ENCODE data around the gene RBM20.
A peak's percentile ranks its signal among the peaks of the same experiment; 100 is the strongest.

Gene RBM20

DNA sequence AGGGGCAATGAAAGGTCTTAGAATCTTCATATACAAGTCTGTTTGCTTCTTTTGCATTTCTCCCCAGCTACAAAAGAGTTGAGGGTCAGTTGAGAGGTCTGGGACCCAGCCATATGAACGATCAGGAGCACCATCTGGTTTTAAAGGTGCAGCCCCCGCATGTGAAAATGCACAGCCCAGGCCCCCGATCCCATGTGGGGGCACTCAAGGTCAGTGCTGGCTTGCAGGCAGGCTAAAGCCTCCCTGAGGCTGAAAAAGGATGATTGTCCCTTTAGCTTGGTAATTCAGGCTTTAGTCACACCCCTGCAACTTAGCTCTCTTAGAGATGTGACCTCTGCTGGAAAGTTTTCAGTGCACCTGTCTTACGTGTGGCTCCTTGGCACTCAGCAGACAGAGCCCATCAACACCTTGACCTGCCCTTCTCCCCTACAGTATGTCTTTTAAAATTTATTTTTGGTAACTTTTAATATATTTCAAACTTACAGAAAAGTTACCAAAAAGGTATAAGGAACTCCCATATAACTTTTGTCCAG is 147.5 kb downstream of the RBM20 start:
- no peak for DNase-seq

DNA sequence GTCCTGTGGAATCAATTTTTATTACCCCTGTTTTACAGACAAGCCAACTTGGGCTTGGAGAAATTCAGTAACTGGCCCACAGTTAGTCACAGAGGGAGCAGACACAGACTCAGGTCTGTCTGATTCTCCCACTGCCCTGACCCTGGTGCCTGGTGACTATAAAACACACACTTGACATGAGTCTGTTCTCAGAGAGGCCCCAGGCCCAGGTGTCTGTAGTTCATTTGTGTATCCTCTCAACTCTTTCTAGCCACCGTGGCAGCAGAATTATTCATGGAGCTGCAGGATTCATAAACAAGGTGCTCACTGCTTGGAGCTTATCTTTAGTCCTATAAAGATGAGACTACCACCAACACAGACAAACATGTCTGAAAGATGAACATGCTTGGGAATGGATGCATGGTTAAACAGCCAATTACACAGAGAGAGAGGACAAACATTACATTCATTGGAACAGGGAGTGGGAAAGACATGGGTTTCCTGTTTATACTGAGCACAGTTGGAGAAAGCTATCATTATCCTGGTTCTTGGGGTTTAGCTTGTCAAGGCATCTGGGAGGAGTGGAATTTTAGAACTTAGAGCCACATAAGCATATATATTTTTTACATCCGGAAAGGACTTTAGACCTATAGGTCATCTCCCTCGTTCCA is 148.5 kb downstream of the RBM20 start:
- DNase-seq: no peak

DNA sequence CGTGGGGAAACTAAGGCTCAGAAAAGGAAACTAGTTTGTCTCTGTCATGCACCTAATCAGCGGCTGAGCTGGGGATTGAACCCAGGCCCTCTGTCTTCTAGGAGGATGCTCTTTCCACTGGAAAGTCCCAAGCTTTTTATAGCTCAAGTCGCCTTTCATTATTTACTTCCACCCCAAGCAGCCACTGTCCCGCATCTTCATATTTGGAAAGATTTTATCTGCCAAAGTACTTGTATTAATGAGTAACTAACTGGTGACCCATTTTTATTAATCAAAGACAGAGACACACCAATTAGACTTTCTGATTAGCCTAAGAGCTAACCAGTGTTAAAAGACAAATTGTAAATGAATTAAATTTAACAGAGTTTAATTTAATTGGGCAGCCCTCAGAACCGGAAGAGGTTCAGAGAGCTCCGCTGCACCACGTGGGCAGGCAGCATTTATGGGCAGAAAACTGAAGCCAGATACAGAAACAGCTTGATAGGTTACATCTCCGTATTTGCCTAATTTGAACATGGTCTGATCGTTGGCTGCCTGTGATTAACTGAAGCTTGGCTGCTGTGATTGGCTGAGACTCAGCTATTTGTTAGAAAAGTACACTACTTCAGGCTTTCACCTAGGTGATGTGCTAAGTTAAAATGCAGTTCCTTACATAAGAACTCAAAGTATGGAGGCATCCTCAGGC is 149.1 kb downstream of the RBM20 start:
- DNase-seq: no peak

DNA sequence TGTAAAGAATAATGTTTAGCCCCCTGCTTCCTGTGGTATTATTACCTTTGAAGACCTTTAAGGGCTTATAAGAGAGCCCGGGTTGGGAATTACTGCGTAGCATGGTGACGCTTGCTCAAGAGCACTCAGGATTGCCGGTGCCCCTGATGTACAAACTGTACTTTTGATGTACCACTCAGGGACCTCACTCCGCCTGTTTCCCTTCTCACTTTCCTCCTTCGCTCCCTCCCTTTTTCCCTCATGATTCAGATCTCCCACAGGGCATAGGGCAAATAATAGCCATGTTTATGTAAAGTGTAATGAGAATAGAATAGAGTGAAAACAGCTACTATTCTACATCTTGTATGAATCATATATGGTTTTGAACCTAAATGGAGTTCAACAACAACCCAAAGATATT is 149.8 kb downstream of the RBM20 start:
- DNase-seq: no peak

DNA sequence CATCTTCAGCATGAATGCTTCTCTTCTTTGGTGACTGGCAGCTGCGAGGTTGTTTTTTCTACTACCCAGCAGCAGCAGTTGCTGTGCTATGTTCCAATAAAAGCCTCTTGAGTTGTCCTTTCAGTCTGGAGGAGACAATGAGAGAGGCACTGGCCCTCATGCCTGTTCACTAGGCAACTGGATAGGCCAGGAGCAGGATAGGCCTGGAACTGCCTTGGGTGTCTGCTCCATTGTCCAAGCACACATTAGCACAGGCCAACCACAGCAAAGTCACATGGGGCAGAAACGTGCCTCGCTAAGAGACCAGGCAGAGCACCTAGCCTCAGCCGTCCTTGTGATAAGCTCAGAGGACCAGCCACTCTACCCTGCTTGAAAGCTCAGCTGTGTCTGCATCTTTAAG is 150.7 kb downstream of the RBM20 start:
- no peak for DNase-seq

DNA sequence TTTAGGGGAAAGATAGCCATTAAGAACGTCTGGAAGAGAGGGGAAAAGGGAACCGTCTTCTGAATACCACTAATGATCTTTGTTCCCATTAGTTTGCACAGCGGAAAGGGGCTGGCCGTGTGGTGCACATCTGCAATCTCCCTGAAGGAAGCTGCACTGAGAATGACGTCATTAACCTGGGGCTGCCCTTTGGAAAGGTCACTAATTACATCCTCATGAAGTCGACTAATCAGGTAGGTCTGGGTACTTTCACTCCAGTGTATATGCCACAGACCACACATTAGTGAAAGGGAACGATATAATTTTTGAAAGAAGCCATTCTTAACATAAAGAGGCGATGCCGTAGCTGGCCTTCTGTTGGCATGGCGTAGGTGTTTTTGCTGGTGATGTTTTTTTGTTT is 153.3 kb downstream of the RBM20 start:
- DNase-seq: no peak

DNA sequence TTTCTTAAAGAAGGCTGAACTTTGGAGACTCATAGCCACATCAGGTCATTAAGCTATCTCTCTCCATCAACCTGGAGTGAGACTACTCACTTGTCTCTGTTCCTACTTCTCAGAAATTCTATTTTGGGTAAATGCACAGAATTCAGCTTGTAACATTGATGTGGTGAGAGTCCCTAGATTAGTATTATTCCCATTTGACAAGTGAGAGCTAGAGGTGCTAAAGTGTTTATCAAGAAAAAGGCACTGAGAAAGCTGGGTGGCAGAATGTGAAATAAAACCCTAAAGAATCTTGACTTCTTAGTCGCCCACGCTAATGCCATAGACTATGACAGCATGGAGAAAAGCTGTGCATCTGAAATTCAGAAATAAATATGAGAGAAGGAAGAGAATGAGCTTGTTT is 154.2 kb downstream of the RBM20 start:
- no peak for DNase-seq

DNA sequence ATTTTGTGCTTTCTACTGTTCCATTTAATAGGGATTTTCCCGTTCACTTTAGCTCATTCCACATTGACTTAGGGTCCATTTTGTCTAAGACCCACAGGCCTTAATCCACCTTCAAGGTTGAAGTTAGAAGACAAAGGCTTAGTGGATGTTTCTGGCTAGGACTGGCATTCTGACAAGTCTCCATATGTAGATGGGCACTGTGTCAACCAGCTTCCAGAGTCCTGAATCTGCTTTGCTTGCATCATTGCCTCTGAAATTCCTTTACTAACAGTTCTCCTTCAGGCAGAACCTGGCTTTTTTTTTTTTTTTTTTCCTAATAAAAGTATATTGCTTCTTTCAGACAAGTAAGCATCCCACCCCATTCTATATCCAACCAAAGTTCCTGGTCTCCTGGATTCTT is 158.0 kb downstream of the RBM20 start:
- DNase-seq: no peak

DNA sequence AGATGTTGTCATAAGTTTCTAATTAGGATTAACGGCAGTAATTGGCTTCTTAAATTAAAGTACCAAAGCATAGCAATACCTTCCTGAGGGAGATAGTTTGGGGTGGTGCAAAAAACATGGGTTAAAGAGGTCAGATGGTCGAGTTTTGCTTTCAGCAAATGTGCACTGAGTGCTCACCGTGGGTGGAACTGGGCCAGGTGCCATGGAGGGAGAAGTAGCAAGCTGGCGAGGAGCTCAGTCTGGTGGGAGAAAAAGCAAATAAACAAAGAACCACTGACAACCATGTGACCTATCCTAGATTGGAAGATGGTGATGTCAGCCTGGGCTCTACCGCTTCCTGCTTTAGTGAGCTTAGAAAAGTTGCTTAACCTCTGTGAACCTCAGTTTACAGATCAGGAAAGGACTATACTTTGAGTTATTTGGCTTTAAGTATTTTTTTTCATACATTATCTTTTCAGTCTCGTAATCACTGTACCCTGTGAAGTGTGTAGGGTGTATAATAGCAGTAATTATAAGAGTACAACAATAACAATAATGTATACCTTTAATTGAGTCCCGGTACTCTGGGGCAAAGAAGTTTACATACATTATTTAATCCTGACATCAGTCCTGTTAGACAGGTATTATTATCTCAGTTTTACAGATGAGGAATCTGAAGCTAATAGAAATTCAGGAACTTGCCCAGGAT is 158.6 kb downstream of the RBM20 start:
- peak; percentile 28 for DNase-seq

DNA sequence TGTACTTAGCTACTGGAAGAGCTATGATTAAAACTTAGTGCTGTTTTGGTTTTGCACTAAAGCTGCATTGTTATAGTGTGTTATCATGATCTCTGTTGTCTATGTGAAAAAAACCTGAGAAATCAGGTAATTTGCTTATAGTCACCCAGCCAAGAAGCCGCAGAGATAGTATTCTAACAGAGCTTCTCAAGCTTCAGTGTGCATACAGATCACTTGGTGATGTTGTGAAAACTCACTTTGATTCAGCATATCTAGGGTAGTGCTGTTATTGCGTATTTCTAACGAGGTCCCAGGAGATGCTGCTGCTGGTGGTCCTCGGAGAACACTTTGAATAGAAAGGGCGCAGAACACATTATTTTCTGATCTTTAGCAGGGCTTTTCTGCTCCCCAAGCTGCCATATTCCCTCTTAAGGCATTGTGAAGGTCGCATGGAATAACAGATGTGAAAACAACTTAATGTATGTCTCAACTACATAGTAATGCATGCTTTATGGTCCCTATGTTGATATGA is 159.2 kb downstream of the RBM20 start:
- no peak for DNase-seq

DNA sequence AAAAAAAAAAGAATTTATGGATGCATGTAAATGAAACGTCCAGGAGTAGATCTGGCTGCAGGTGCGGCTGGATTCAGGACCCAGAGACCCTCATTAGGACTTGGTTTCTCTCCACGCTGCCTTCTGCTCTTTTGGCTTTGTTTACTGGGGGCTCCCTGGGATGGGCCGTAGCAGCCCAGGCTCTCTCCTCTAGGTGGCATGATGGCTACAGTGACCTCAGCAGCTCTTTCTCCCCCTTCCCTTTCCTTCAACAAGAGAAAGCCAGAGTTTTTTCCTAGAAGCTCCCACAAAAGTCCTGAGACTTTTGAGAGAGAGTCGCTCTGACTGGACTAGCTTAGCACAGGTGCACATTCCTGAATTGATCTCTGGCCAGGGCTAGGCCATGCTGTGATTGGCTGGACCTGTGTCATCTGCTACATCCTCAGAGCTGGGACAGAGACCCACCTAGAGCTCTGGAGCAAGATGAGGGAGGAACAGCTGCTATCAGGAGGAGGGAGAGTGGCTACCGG is 159.7 kb downstream of the RBM20 start:
- DNase-seq: peak; percentile 20

DNA sequence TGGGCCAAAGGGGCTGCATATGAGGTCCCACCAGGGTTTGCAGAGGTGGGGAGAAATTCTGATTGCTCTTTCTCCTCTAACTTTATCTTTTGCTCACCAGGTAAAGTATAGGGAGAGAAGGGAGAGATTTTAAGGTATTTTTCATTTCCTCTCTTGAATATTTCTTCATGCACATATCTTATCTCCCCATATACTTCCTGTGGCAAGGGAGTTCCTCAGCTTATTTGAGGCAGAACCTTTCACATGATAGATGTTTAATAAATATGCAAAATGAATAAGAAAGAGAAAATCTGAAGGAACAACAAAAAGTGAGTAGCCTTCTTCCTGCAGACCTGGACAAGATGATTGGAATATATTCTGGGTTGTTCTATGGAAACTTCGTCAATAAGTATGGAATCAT is 160.2 kb downstream of the RBM20 start:
- DNase-seq: no peak

DNA sequence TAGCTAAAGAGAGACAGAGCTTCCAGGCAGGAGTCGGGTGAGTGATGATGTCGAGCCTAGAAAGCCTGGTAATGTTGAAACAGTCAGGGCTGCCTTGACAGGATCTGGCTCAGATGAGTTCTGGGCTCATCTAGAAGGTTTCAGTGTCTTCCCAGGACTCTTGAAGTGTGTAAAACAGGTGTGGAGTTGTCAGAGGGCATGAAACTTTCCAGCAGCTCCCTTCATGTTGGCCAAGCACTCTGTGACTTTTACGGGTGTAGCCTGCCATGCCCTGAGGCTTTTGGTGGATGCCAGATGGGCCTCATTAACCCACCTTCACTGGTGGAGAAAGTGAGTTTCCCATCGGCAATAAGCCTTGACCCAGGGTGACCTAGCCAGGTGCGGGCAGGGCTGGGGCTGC is 161.2 kb downstream of the RBM20 start:
- DNase-seq: no peak

DNA sequence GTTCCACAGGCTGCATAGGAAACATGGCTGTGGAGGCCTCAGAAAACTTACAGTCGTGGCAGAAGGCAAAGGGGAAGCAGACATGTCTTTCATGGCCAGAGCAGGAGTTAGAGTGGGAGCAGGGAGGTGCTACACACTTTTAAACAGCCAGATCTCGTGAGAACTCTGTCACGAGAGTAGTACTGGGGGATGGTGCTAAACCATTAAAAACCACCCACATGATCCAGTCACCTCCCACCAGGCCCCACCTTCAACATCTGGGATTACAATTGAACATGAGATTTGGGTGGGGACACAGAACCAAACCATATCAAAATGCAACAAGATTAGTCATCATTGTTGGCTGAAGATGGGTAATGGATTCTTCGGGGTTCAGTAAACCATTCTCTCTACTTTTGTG is 162.2 kb downstream of the RBM20 start:
- no peak for DNase-seq

DNA sequence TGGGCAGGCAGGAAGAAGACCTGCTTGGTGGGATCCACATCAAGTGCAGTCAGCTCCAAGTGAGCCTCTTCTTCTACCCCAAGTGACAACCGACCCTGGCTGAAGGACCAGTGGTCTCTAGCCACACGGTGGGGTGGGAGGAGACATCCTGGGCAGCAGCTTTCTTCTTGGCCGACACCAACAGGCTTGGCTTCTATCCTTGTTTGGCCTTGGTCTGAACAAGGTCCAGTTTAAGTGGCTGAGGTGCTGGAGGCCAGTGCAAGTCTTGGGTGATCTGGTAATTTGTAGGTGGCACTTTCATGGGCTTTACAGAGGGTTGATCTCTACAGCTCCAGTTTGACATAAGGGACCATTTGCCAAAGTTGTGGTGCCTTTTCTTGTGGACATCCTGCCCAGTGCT is 164.0 kb downstream of the RBM20 start:
- DNase-seq: no peak

DNA sequence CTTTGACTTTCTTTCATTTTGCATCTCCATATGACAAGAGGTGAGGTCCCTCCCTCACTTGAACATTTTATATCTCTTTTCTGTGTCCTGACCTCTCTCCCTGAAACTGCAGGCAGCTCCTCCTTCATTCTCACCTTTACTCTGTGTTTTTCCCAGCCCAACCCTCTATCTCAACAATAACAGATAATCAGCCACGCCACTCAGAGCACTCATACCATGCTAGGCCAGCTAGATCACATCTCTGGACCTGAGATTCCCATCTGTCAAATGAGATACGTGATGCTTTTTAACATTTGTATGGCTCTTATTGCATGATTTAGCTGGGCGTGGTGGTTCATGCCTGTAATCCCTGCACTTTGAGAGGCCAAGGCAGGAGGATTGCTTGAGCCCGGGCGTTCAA is 164.5 kb downstream of the RBM20 start:
- no peak for DNase-seq

DNA sequence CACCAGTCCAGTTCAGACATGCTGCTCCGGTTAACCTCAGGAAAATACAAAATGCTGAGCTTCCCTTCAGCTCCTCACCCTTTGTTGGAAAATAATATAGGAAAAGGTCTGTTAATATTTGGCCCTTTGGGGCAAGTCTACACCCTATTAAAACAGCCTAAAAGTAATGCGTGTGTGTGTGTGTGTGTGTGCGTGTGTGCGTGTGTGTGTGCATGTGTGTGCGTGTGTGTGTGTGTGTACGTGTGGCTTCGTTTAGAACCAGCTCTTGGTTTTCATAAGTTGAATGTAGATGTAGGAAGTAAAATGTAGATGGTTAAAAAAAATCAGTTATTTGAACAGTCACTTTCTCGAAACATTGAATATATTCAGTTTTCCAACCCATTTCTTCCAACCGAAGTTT is 166.5 kb downstream of the RBM20 start:
- no peak for DNase-seq

DNA sequence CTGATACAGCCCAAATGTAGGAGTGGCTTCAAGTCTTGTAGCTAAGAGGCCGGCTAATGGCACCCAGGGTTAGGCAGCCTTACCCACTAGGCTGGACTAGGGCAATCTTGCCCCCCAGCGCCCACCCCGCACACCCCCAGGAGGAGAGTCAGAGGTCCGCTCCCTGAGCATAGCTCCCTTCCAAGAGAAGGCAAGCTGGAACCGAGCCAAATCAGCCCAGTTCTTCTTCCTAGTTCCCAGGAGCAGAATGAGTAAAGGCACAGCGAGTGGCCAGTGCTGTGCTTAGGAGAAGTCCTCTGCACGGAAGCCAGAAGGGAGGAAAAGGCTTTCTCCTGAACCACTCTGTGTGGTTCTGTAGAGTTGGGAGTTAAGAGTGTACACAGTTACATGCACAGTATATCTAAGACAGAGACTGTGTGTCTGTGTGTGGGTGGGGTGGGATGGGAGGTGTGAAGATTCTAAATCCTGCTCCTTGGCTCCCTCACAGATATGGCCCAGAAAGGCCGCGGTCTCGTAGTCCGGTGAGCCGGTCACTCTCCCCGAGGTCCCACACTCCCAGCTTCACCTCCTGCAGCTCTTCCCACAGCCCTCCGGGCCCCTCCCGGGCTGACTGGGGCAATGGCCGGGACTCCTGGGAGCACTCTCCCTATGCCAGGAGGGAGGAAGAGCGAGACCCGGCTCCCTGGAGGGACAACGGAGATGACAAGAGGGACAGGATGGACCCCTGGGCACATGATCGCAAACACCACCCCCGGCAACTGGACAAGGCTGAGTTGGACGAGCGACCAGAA is 167.8 kb downstream of the RBM20 start:
- no peak for DNase-seq

DNA sequence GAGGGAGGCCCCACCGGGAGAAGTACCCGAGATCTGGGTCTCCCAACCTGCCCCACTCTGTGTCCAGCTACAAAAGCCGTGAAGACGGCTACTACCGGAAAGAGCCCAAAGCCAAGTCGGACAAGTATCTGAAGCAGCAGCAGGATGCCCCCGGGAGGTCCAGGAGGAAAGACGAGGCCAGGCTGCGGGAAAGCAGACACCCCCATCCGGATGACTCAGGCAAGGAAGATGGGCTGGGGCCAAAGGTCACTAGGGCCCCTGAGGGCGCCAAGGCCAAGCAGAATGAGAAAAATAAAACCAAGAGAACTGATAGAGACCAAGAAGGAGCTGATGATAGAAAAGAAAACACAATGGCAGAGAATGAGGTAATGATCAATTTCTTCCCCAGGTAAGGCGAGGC is 168.4 kb downstream of the RBM20 start:
- DNase-seq: no peak

DNA sequence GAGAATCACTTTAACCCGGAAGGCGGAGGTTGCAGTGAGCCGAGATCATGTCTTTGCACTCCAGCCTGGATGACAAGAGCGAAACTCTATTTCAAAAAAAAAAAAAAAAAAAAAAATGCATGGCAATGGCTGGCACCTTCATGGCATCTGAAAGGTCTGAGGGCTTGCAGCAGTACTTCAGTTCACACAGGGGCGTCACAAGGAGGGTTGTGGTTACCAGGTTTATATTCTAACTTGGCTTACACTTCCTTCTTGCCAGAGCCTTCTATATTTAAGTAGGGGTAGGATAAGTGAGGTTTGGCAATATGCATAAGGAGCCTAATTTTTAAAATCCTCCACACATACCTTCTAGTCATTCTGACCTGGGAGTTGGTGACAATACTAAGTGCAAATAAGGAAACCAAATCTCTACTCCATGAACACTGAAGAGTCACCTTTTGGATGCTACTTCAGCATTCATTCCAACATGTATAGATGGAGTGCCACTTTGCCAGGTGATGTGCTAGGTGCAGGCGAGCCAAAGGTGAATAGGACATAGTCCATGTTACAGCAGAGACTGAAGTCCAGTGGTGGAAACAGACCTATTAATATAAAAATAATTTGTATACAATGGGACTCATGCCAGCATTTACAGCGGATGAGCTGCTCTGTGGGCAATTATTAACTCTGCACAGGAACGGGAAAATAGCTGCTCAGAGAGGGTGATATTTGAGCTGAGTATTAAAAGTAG is 169.8 kb downstream of the RBM20 start:
- DNase-seq: no peak

DNA sequence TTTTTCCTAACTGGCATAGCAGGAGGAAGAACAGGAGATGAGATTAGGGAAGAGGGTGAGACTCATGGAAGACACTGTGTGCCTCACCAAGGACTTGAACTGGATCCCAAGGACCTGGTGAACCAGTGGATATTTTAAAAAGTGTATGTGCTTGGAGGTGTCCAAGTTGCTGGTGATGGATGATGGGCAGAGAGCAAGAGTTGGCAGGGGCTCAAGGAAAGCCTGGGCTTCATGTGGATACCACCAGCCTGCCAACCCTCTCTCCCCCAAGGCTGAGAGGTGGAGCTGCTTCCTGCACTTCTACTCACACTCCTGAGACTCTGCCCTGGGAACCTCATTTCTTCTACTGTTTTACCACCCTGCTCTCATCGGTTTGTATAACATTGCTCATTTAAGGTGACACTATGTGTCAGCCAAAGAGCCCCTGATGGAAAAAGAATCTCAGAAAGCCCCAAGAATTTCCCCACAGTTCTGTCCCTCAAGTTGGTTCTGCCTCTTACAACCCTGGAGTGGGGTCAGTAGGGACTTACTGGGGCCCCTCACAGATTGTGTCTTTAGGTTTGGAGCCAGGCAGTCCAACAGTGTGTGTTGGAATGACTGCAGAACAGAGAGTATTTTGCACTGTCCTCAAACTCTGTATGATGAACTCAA is 171.3 kb downstream of the RBM20 start:
- DNase-seq: no peak

DNA sequence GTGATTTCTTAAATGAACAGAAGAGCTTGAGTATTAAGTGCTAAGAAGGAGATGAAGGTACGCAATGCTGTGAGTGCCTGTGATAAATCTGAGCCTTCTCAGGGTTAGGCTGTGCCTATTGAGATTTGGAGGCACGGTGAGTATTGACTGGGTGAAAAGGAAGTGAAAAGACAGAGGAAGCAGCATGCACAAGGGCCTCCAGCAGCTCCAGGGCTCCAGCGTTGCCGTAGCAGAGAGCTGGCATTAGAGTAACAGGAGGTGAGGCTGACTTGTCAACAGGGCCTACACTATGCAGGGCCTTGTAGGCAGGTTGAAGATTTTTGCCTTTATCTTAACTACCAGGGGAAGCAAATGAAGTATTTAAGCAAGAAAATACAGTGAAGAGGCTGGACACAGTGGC is 173.5 kb downstream of the RBM20 start:
- no peak for DNase-seq
